Neuronal stem cell (in vitro differentiated cells): ENCODE measurements around the gene FCHSD1.

ENCODE experiments used
- DNase-seq: peaks from one replicate; pipeline ENCODE4 v3.0.0-alpha.2; 2013; ENCODE audit warnings: low spot score
- H2AFZ ChIP-seq: one replicate; pipeline ENCODE4 v1.6.1; 2013; ENCODE audit warnings: mild to moderate bottlenecking, low read length, inconsistent platforms
- H2AK5ac ChIP-seq: 2 replicates; pipeline ENCODE4 v1.6.1; 2013; ENCODE audit warnings: low read depth, mild to moderate bottlenecking, inconsistent platforms, low read length, moderate library complexity, mixed read lengths
- H2BK120ac ChIP-seq: 2 replicates; pipeline ENCODE4 v1.6.1; 2013; ENCODE audit warnings: low read depth, mild to moderate bottlenecking, inconsistent platforms, low read length, moderate library complexity, mixed read lengths
- H2BK12ac ChIP-seq: one replicate; pipeline ENCODE4 v1.6.1; 2013; ENCODE audit warnings: low read length, inconsistent platforms
- H2BK15ac ChIP-seq: 2 replicates; pipeline ENCODE4 v1.6.1; 2013; ENCODE audit warnings: mild to moderate bottlenecking, low read length, inconsistent platforms, mixed read lengths
- H2BK5ac ChIP-seq: one replicate; pipeline ENCODE4 v1.6.1; 2013; ENCODE audit warnings: inconsistent platforms, mild to moderate bottlenecking, low read length, moderate library complexity
- H3K14ac ChIP-seq: one replicate; pipeline ENCODE4 v1.6.1; 2013; ENCODE audit warnings: low read length, inconsistent platforms
- H3K18ac ChIP-seq: 2 replicates; pipeline ENCODE4 v1.6.1; 2013; ENCODE audit warnings: low read length, inconsistent platforms
- H3K23ac ChIP-seq: 2 replicates; pipeline ENCODE4 v1.6.1; 2013; ENCODE audit warnings: low read depth, mild to moderate bottlenecking, mixed read lengths, low read length, inconsistent platforms; ENCODE audit not compliant: poor library complexity
- H3K27ac ChIP-seq: replicated peaks from 3 replicates; pipeline ENCODE4 v1.5.1; 2013; ENCODE audit warnings: low read length, inconsistent platforms
- H3K27me3 ChIP-seq, 3 experiments: 2 replicates each; pipeline ENCODE4 v1.6.1; 2013; ENCODE audit warnings: low read length in 3 of 3, mild to moderate bottlenecking in 2 of 3, inconsistent platforms in 1 of 3, low read depth in 1 of 3, mixed read lengths in 1 of 3, moderate library complexity in 1 of 3; ENCODE audit not compliant: control insufficient read depth in 3 of 3, insufficient read depth in 3 of 3
- H3K36me3 ChIP-seq, 2 donors: replicated peaks in 1 of 2; 2 replicates each; pipeline ENCODE4 v1.6.1; 2013; ENCODE audit warnings: low read length in 2 of 2; ENCODE audit not compliant: control insufficient read depth in 2 of 2, insufficient read depth in 2 of 2
- H3K4ac ChIP-seq: 2 replicates; pipeline ENCODE4 v1.6.1; 2013; ENCODE audit warnings: inconsistent platforms, mild to moderate bottlenecking, low read length, moderate library complexity
- H3K4me1 ChIP-seq, 2 donors: 1 replicate in 1 of 2; 2 replicates in 1 of 2; pipeline ENCODE4 v1.6.1; 2013; ENCODE audit warnings: low read length in 2 of 2, low read depth in 1 of 2; ENCODE audit not compliant: control insufficient read depth in 2 of 2, insufficient read depth in 1 of 2
- H3K4me2 ChIP-seq: one replicate; pipeline ENCODE4 v1.6.1; 2013; ENCODE audit warnings: mild to moderate bottlenecking, low read length, inconsistent platforms; ENCODE audit not compliant: insufficient read depth, poor library complexity, severe bottlenecking
- H3K4me3 ChIP-seq, 2 donors: 2 replicates each; pipeline ENCODE4 v1.5.1; 2013; ENCODE audit warnings: low read length in 2 of 2, mild to moderate bottlenecking in 2 of 2, inconsistent platforms in 1 of 2, moderate library complexity in 1 of 2
- H3K79me1 ChIP-seq: one replicate; pipeline ENCODE4 v1.6.1; 2013; ENCODE audit warnings: low read depth, mild to moderate bottlenecking, inconsistent platforms, low read length, moderate library complexity
- H3K9ac ChIP-seq: one replicate; pipeline ENCODE4 v1.6.1; 2013; ENCODE audit warnings: mild to moderate bottlenecking, low read depth, low read length, inconsistent platforms; ENCODE audit not compliant: poor library complexity
- H3K9me3 ChIP-seq, 2 donors: replicated peaks in 1 of 2; 2 replicates each; pipeline versions ENCODE3 to v1.6.1; 2013; ENCODE audit warnings: low read length in 2 of 2, mild to moderate bottlenecking in 2 of 2, inconsistent platforms in 1 of 2, low read depth in 1 of 2, mixed read lengths in 1 of 2, moderate library complexity in 1 of 2; ENCODE audit not compliant: control insufficient read depth in 2 of 2, insufficient read depth in 1 of 2
- H4K8ac ChIP-seq: one replicate; pipeline ENCODE4 v1.6.1; 2013; ENCODE audit warnings: low read depth, mild to moderate bottlenecking, inconsistent platforms, low read length, moderate library complexity
- H4K91ac ChIP-seq: one replicate; pipeline ENCODE4 v1.6.1; 2013; ENCODE audit warnings: low read length, low read depth, mild to moderate bottlenecking, inconsistent platforms; ENCODE audit not compliant: poor library complexity
- WGBS, 2 donors: extraction: QIAGEN DNeasy Blood & Tissue Kit; methylation state at CpG; one replicate each; pipeline ENCODE4 v1.1.7; 2013; ENCODE audit warnings: missing lambda C conversion rate in 2 of 2, mixed read lengths in 1 of 2; ENCODE audit not compliant: insufficient read length in 2 of 2, insufficient replicate concordance in 1 of 2; ENCODE audit errors: extremely low coverage in 2 of 2; 5-methylcytosine and 5-hydroxymethylcytosine counted together

The FCHSD1 gene

GRCh38 chr5:141637767-141638419 lies 13.3 kb downstream of the FCHSD1 start:
- H3K27ac ChIP-seq: no peak overlapping the region
- H2BK12ac ChIP-seq: no peak overlapping the region
- H3K14ac ChIP-seq: no peak overlapping the region
- no peak overlapping the region for H2BK5ac ChIP-seq
- peak overlapping the region; percentile 65 for H3K9ac ChIP-seq
- H2AFZ ChIP-seq: peak overlapping the region; percentile 100
- H4K91ac ChIP-seq: no peak overlapping the region
- H3K4me3 ChIP-seq: peak overlapping the region; percentile 98 to 100
- peak overlapping the region; percentile 65 for H3K18ac ChIP-seq
- no peak overlapping the region for H2BK120ac ChIP-seq
- H3K36me3 ChIP-seq: peaks cover 3 to 45% of the 10 kb centered on the region in 2 donors
- no peak overlapping the region for H3K4ac ChIP-seq
- peaks cover 0 to 2% of the 10 kb centered on the region in 2 donors for H3K9me3 ChIP-seq
- H3K27me3 ChIP-seq: peaks cover 0 to 11% (median 4%) of the 10 kb centered on the region in 3 experiments
- peaks cover 12 to 16% of the 10 kb centered on the region in 2 donors for H3K4me1 ChIP-seq
- H2AK5ac ChIP-seq: no peak overlapping the region
- DNase-seq: peak; percentile 72
- H3K23ac ChIP-seq: peak overlapping the region; percentile 70
- peak overlapping the region; percentile 93 for H3K4me2 ChIP-seq
- H4K8ac ChIP-seq: no peak overlapping the region
- H2BK15ac ChIP-seq: peak overlapping the region; percentile 24
- no CpG with 5 or more reads among the region's 40 CpGs for WGBS, 2 donors
- peaks cover 6% of the 10 kb centered on the region for H3K79me1 ChIP-seq

GRCh38 chr5:141637123-141637766 lies 14.0 kb downstream of the FCHSD1 start:
- WGBS, 2 donors: no CpG with 5 or more reads among the region's 63 CpGs
- no peak overlapping the region for H2BK12ac ChIP-seq
- H3K18ac ChIP-seq: peak overlapping the region; percentile 65
- H3K9ac ChIP-seq: peak overlapping the region; percentile 83
- H2BK5ac ChIP-seq: no peak overlapping the region
- H2BK15ac ChIP-seq: peak overlapping the region; percentile 24
- peaks cover 0 to 11% (median 4%) of the 10 kb centered on the region in 3 experiments for H3K27me3 ChIP-seq
- H3K36me3 ChIP-seq: peaks cover 5 to 47% of the 10 kb centered on the region in 2 donors
- no peak overlapping the region for H3K27ac ChIP-seq
- H2AK5ac ChIP-seq: no peak overlapping the region
- H3K4me3 ChIP-seq: peak overlapping the region; percentile 98 to 100
- H2AFZ ChIP-seq: peak overlapping the region; percentile 100
- peak overlapping the region; percentile 93 for H3K4me2 ChIP-seq
- peaks cover 10% of the 10 kb centered on the region for H3K79me1 ChIP-seq
- peaks cover 14 to 16% of the 10 kb centered on the region in 2 donors for H3K4me1 ChIP-seq
- H3K9me3 ChIP-seq: peaks cover 0 to 2% of the 10 kb centered on the region in 2 donors
- H2BK120ac ChIP-seq: no peak overlapping the region
- H3K14ac ChIP-seq: no peak overlapping the region
- DNase-seq: peak; percentile 26
- H4K8ac ChIP-seq: no peak overlapping the region
- peak overlapping the region; percentile 70 for H3K23ac ChIP-seq
- no peak overlapping the region for H3K4ac ChIP-seq
- no peak overlapping the region for H4K91ac ChIP-seq

GRCh38 chr5:141636413-141637122 lies 14.7 kb downstream of the FCHSD1 start, which contains the start of the genes HDAC3 and RELL2:
Gene HDAC3 (minus strand): TSS chr5:141636849. CDS start chr5:141636790, 59 bp downstream.
Gene RELL2 (plus strand): TSS chr5:141636997. CDS start chr5:141638226, 1,229 bp downstream.
- H3K4ac ChIP-seq: no peak within 1 kb of the TSS
- peak; percentile 91 for DNase-seq
- H3K79me1 ChIP-seq: peaks cover 10% of the 10 kb centered on the region
- H2BK15ac ChIP-seq: peak within 1 kb of the TSS; percentile 24
- H3K27ac ChIP-seq: peak within 1 kb of the TSS; percentile 35
- peak within 1 kb of the TSS; percentile 98 for H3K9ac ChIP-seq
- peak within 1 kb of the TSS; percentile 100 for H2AFZ ChIP-seq
- peak within 1 kb of the TSS; percentile 87 for H2AK5ac ChIP-seq
- H3K23ac ChIP-seq: peak within 1 kb of the TSS; percentile 96
- no peak within 1 kb of the TSS for H2BK120ac ChIP-seq
- H3K14ac ChIP-seq: no peak within 1 kb of the TSS
- peaks cover 0 to 11% (median 4%) of the 10 kb centered on the region in 3 experiments for H3K27me3 ChIP-seq
- H3K4me3 ChIP-seq: peak within 1 kb of the TSS; percentile 98 to 100
- H3K18ac ChIP-seq: peak within 1 kb of the TSS; percentile 92
- peak within 1 kb of the TSS; percentile 93 for H3K4me2 ChIP-seq
- no peak within 1 kb of the TSS for H2BK12ac ChIP-seq
- no peak within 1 kb of the TSS for H4K8ac ChIP-seq
- peaks cover 5 to 51% of the 10 kb centered on the region in 2 donors for H3K36me3 ChIP-seq
- H2BK5ac ChIP-seq: peak within 1 kb of the TSS; percentile 45
- WGBS, 2 donors: no CpG with 5 or more reads among the region's 55 CpGs
- peaks cover 14 to 16% of the 10 kb centered on the region in 2 donors for H3K4me1 ChIP-seq
- H4K91ac ChIP-seq: no peak within 1 kb of the TSS
- peaks cover 0 to 2% of the 10 kb centered on the region in 2 donors for H3K9me3 ChIP-seq
